ENCODE measurements around the gene ELAVL1.

ELAVL1 gene

GRCh38 chr19:8021374-8021773 lies 15.9 kb upstream of the ELAVL1 start:
- ATAC-seq (no peak), DNase-seq (no peak)

DNA sequence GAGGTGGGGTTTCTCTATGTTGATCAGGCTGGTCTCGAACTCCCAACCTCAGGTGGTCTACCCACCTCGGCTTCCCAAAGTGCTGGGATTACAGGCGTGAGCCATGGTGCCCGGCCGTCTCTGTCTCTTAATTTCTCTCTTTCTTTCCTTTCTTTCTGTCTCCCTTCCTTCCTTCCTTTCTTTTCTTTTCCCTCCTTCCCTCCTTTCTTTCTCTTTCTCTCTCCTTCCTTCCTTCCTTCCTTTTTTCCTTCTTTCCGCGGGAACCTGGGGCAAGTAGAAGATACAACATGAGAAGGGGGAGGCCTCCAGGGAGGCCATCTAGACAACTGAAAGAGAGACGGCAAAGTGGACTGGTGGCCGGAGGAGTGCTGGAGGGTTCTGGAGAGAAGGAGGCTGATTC lies 15.2 kb upstream of the ELAVL1 start:
- no peak for DNase-seq
- no peak for ATAC-seq

- ATAC-seq: peak; percentile 86
- DNase-seq: peak; percentile 51
These were observed 12.4 kb upstream of the ELAVL1 start for GRCh38 chr19:8017808-8018207.

GRCh38 chr19:8004723-8005513 lies 523 bp downstream of the ELAVL1 start:
- DNase-seq: peak; percentile 43
- ATAC-seq: peak; percentile 15

DNA sequence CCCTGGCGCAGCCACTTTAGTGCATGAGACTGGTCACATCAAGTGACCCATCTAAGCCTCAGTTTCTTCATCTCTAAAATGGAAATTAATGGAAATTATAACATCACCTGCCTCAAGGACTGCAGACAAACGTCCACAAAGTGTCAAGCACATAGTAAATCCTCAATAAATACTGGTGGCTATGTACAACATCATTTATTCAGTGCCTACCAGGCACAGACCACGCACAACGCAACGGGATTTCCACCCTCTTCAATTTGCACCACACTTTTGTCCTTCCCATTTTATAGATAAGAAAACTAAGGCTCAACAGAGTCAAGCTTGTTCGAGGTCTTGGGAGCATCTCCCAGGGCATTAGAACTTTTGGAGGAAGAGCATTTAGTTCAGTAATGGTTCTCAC lies 1.4 kb downstream of the ELAVL1 start:
- DNase-seq: no peak
- ATAC-seq: no peak

DNA sequence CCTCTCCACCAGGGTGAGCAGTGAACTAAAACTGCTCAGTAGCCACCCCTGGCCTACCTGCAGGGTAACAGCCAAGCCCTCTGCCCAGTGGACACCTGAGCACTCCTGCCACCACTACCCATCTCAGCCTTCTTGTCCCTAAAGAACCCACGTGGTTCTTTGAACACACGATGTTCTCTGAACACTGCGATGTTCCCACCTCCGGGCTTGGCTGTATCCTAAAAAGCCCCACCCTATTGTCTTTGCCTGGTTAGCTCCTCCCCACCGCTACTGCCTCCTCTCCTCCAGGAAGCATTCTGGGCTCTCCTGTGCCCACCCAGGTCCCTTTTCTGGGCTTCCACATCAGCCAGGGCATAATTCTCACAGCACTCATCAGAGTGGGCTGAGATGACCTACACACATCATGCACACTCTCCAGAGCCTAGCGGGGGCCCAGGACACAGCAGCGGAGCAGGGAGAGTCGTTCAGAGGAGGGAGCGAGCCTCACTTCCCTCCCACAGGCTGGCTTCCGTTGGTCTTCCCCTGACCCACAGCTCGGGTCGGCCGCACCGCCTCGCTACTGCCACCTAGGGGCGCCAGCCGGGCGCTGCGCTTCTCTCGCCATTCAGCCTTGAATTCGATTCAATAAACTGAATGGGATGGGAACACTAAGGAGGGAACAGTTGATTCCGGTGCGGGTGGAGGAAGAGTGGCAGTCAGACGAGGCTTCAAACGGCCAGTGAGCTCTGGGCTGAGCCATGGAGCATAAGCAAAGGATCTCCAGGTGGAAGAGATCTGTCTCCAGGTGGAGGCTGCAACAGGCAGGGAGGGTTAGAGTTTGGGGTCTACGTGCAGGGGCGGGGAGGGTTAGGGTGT lies 3.2 kb downstream of the ELAVL1 start:
- DNase-seq (peak; percentile 89), ATAC-seq (peak; percentile 66)

DNA sequence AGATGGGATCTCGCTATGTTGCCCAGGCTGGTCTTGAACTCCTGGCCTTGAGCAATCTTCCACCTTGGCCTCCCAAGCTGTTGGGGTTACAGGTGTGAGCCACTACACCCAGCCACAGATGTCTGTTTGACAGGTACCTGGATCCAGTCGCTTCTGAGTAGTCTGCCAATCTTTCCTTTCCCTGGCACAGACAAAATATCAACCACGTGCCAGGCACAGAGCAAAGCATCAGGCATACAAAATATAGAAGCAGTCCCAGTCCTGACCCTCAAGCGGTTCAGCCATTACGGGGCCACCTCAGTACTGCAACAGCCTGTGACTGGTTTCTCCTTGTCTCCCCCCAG lies 3.8 kb downstream of the ELAVL1 start:
- no peak for ATAC-seq

GRCh38 chr19:8000298-8001038 lies 5.0 kb downstream of the ELAVL1 start:
- ATAC-seq (no peak), DNase-seq (no peak)

More for the DNA sequence above, 3.8 kb downstream of the ELAVL1 start:
- DNase-seq: no peak

DNA sequence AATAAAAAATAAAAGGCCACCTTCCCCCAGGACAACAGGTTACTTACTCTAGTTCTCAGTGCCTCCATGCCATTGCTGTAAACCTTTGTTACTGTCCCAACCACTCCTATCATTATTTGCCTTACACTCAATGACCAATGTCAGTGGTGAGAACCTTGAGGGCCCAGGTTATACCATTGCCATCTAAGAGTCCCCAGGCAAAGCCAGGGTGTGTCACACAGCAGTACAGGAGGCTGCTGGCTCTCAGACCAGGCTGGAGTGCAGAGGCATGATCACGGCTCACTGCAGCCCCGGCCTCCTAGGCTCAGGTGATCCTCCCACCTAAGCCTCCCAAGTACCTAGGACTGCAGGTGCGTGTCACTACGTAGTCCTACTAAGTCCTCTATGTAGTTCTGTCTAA lies 6.1 kb downstream of the ELAVL1 start:
- ATAC-seq (no peak), DNase-seq (no peak)

- ATAC-seq (no peak), DNase-seq (no peak)
These were observed 7.5 kb downstream of the ELAVL1 start for GRCh38 chr19:7997809-7998480.

GRCh38 chr19:7996883-7997282 lies 8.6 kb downstream of the ELAVL1 start:
- ATAC-seq: no peak
- no peak for DNase-seq

GRCh38 chr19:7995810-7996158 lies 9.7 kb downstream of the ELAVL1 start:
- no peak for ATAC-seq
- no peak for DNase-seq

DNA sequence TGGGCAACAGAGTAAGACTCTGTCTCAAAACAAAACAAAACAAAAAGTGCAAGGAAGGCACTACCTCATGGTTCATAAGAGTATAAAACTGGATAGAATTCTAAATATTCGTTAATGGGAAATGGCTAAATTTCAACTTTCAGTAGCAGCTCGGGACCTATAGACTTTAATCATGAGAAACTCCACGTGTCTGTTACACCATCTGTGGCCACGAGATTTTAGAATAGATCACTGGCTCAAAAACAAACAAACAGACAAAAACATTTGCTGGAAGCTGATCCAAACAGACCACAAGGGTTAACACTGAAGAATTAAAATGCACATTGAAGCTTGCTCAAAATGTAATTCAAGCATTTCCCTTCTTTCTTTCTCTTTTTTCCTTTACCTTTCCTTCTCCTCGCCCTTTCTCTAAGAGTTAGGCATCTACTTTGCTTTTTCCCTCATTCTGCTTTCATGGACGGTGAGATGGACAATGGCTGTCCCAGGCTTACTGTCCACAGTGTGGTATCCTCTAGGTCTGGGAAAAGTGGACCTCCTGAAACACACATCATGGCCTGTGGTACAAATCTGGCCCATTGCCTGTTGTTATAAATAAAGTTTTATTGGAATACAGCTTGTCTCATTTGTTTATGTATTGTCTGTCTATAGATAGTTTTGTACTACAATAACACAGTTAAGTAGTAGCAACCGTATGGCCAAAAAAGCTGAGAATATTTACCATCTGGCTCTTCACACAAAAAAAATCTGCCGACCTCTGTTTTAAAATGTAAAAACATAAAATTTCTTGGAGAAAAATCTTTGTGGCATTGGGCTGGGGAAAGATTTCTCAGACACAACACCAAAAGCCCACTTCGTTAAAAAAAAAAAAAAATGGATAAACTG lies 10.3 kb downstream of the ELAVL1 start:
- ATAC-seq: no peak
- DNase-seq: no peak

DNA sequence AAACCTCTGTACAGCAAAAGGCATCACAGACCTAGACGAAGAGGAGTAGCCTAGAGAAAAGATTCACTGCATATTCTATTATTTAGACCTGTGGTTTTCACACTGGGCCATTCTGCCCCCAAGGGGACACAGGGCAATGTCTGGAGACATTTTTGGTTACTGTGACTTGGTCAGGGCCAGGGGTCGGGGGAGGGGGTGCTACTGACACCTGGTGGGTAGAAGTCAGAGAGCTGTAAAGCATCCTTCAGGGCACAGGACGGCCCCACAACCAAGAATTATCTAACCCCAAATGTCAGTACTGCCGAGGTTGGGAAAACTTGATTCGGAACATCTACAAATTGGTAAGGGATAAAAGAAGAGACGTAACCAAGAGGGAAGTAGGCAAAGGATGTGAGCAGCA lies 11.3 kb downstream of the ELAVL1 start:
- no peak for ATAC-seq
- no peak for DNase-seq

- DNase-seq: no peak
- no peak for ATAC-seq
These were observed 11.9 kb downstream of the ELAVL1 start for GRCh38 chr19:7993560-7993959.

DNA sequence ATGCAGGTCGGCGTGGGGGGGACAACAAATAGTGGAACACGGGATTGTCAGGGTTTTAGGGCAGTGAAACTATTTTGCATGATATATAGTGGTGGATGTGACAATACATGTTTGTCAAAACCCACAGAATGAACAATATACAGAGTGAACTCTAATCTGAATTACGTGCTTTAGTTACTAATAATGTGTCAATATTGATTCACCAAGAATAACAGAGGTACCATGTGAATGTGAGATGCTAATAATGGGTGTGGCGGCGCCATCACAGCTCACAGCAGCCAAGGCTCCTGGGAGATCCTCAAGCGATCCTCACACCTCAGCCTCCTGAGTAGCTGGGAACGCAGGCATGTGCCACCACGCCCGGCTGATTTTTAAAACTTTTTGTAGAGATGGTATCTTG lies 12.9 kb downstream of the ELAVL1 start:
- ATAC-seq (no peak), DNase-seq (no peak)

DNA sequence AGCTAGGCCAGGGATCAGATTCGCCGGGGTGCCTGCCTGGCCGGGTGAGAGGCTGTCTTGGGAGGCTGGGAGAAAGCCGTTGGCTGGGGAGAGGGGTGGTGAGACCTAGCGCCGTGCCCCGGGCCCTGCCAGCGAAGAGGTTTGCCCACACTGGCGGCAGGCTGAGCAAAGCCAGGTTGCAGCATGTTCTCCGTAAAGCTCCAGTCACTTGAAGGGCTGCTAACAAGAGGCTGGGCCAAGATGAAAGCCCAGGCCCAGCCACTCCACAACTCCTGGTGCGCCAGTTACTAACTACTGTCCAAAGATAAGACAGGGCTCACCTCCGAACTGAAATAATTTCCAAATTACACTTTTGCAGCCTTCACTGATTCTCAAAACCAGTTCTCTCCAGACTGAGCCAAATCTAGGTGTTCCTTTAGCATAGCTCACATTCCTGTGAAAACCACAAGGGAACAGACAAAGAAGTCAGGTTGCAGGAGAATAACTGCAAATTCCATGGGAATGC lies 16.3 kb downstream of the ELAVL1 start:
- no peak for DNase-seq

GRCh38 chr19:7988307-7988706 lies 17.1 kb downstream of the ELAVL1 start:
- no peak for ATAC-seq
- DNase-seq: no peak

More for the DNA sequence above, 16.3 kb downstream of the ELAVL1 start:
- ATAC-seq: no peak

DNA sequence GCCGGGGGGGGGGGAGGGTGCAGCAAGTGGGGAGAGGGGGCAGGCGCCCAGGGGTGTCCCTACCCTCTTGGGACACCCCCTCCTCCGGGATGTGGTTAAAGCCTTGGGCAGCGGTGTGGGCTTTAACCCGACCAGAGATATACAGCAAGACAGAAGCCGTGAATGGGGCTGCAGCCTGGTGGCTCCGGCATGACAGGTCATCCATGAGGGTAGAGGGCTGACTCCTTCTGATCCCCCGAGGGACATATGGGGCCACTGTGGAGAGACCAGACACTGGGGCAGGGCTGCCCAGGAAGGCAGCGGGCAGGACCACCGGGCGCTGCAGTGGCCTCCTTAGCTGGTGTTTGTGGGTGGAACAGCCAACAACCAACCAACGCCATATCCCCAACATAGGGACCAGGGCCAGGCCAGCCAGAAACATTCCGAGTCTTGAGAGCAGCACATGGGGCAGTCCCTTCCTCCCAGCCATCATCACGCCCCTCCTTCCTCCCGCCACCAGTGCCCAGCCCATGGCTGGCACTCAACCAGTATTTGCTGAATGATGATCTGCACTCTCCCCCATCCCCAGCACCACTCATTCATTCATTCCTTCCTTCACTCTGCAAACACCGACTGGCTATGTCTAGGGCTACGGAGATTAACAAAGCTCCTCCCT lies 18.2 kb downstream of the ELAVL1 start:
- DNase-seq: no peak

GRCh38 chr19:7986321-7987113 lies 18.9 kb downstream of the ELAVL1 start:
- no peak for DNase-seq
- ATAC-seq: no peak

More for the DNA sequence above, 18.2 kb downstream of the ELAVL1 start:
- no peak for ATAC-seq

Measured in stimulated activated naive CD8-positive, alpha-beta T cell treated with anti-CD3 and anti-CD28 coated beads, Interleukin-15, Interleukin-2, amounts not matched to agents 100 U/mL and 50 U/mL, for 24 hours (primary cell).